Hematopoietic multipotent progenitor cell (in vitro differentiated cells): Measurements from ENCODE around the gene LRRC8D. TPM values are rescaled to one million over a fixed set of nuclear protein-coding genes. Genes with fewer than 3 reads are reported as not detected.
"Not testable (repeated sequence)": the region's sequence is repeated elsewhere in the genome, so short reads cannot be mapped to it uniquely, and the experiment has no call there.

Source experiments
- DNase-seq, 3 donors: peaks; one replicate each; pipeline ENCODE4 v3.0.0-alpha.2; 2011 to 2015; ENCODE audit warnings: low read depth in 2 of 3, low spot score in 2 of 3
- total RNA-seq: library from RNA; depleted of rRNA; stranded (reverse); fragments of >200 nt; gene quantifications from one replicate; pipeline ENCODE4 v1.2.3, GENCODE V29; 2012

Gene LRRC8D
- total RNA-seq, 1 donor: 34.5 TPM

DNA sequence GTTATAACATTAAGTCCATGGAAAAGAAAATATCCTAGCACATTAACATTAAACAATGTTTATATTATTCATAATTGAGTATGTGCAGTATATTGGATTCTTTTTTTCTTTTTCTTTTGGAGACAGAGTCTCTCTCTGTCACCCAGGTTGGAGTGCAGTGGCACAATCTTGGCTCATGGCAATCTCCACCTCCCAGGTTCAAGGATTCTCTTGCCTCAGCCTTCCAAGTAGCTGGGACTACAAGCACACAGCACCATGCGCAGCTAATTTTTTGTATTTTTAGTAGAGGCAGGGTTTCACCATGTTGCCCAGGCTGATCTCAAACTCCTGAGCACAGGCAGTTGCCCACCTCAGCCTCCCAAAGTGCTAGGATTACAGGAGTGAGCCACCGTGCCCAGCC, 162.0 kb downstream of the LRRC8D start:
- DNase-seq: not testable (repeated sequence)

DNA sequence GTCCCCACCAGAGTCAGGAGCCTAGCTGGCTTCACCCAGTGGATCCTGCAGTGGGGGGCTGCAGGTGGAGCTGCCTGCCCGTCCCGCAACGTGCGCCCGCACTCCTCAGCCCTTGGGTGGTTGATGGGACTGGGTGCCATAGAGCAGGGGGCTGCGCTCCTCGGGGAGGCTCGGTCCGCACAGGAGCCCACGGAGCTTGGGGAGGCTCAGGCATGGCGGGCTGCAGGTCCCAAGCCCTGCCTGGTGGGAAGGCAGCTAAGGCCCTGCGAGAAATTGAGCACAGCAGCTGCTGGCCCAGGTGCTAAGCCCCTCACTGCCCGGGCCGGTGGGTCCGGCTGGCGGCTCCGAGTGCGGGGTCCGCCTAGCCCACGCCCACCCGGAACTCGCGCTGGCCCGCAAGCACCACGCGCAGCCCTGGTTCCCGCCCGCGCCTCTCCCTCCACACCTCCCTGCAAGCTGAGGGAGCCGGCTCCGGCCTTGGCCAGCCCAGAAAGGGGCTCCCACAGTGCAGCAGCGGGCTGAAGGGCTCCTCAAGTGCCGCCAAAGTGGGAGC, 163.8 kb downstream of the LRRC8D start:
- not testable (repeated sequence) for DNase-seq

DNA sequence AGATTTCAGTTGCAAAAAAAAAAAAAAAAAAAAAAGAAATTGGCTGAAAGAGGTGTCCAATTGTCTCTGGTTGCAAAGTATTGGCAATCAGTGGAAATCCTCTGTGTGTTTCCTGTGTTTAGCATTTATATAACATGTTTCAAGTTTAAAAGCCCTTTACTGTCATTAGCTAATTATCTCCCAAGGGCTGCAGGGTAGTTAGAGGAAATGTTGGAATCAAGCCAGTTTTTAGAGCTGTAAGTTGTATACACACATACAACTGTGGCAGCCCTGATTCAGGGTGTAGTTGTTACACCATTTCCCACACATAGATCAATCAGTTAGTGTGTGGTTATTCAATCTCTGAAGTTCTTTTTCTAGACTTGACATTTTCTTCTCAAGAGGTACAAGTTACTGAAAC, 165.2 kb downstream of the LRRC8D start:
- DNase-seq: no peak

Other genes with a start within 250 kb of the LRRC8D start
- gene LRRC8C, start 187.9 kb upstream of the LRRC8D start, total RNA-seq: 4.6 TPM
- 12.4 TPM for gene ZNF326, start 174.1 kb downstream of the LRRC8D start, total RNA-seq